Stimulated activated CD8-positive, alpha-beta memory T cell treated with anti-CD3 and anti-CD28 coated beads, Interleukin-2, amount 100 ng/mL, for 48 hours (primary cell): ENCODE results near the gene ABHD16B.
"Not testable (repeated sequence)": the region's sequence is repeated elsewhere in the genome, so short reads cannot be mapped to it uniquely, and the experiment has no call there.

Experiments
- DNase-seq, 2 donors: peaks; one replicate each; pipeline ENCODE4 v3.0.0-alpha.2; 2020; ENCODE audit warnings: low read depth in 2 of 2

Gene ABHD16B

GRCh38 chr20:63834491-63834880 lies 26.8 kb upstream of the ABHD16B start:
- DNase-seq = no peak

GRCh38 chr20:63835021-63835858 lies 26.1 kb upstream of the ABHD16B start:
- DNase-seq = no peak

GRCh38 chr20:63836458-63837344 lies 24.6 kb upstream of the ABHD16B start:
- no peak for DNase-seq

- DNase-seq = no peak
Measured at GRCh38 chr20:63837479-63837878, 23.8 kb upstream of the ABHD16B start.

GRCh38 chr20:63839620-63840019 lies 21.7 kb upstream of the ABHD16B start:
- no peak for DNase-seq

GRCh38 chr20:63840405-63840828 lies 20.9 kb upstream of the ABHD16B start:
- no peak for DNase-seq

- no peak for DNase-seq
Measured at GRCh38 chr20:63842258-63842657, 19.0 kb upstream of the ABHD16B start.

GRCh38 chr20:63843222-63843621 lies 18.1 kb upstream of the ABHD16B start:
- no peak for DNase-seq

GRCh38 chr20:63843778-63844177 lies 17.5 kb upstream of the ABHD16B start:
- DNase-seq = no peak

- DNase-seq = no peak
Measured at GRCh38 chr20:63844511-63844991, 16.7 kb upstream of the ABHD16B start.

GRCh38 chr20:63846128-63846771 lies 15.0 kb upstream of the ABHD16B start:
- DNase-seq = no peak

GRCh38 chr20:63846888-63847236 lies 14.4 kb upstream of the ABHD16B start:
- DNase-seq = no peak

- DNase-seq = no peak
Measured at GRCh38 chr20:63847237-63848002, 13.9 kb upstream of the ABHD16B start.

GRCh38 chr20:63848003-63848911 lies 13.0 kb upstream of the ABHD16B start:
- no peak for DNase-seq

- DNase-seq = peak in 1 of 2 donors; percentile 52
Measured at GRCh38 chr20:63850689-63851547, 10.4 kb upstream of the ABHD16B start.

GRCh38 chr20:63851548-63851943 lies 9.8 kb upstream of the ABHD16B start:
- not testable (repeated sequence) for DNase-seq

GRCh38 chr20:63853733-63854068 lies 7.6 kb upstream of the ABHD16B start:
- not testable (repeated sequence) for DNase-seq

- no peak for DNase-seq
Measured at GRCh38 chr20:63854069-63854765, 7.1 kb upstream of the ABHD16B start.
